Upper lobe of left lung (tissue), 6 donors: ENCODE measurements around the gene ANKRD60. TPM values are rescaled to one million over a fixed set of nuclear protein-coding genes. Genes with fewer than 3 reads are reported as not detected.

Experiments used
- ATAC-seq, 2 donors: fragments of 200-7000 bp; cut with Tn5 transposase; one replicate each; pipeline ENCODE4 v1.9.1; 2022; ENCODE audit warnings: mild to moderate bottlenecking in 2 of 2, moderate library complexity in 2 of 2; ENCODE audit not compliant: low FRiP score in 2 of 2
- DNase-seq, 2 donors: peaks; one replicate each; pipeline ENCODE4 v3.0.0-alpha.2; 2019 to 2020
- H3K27ac ChIP-seq, 4 donors: fragments of 200-600 bp; sonication (generic); one replicate each; pipeline ENCODE4 v1.5.1; 2016 to 2019
- H3K27me3 ChIP-seq, 4 donors: fragments of 200-600 bp; sonication (generic); one replicate each; pipeline ENCODE4 v1.5.1; 2017 to 2019
- H3K36me3 ChIP-seq, 4 donors: fragments of 200-600 bp; sonication (generic); one replicate each; pipeline ENCODE4 v1.5.1; 2016 to 2019
- H3K4me1 ChIP-seq, 4 donors: fragments of 200-600 bp; sonication (generic); one replicate each; pipeline ENCODE4 v1.5.1; 2018 to 2019
- H3K4me3 ChIP-seq, 4 donors: fragments of 200-600 bp; sonication (generic); one replicate each; pipeline ENCODE4 v1.5.1; 2017 to 2019; ENCODE audit warnings: mild to moderate bottlenecking in 2 of 4, moderate library complexity in 1 of 4
- H3K9me3 ChIP-seq, 4 donors: fragments of 200-600 bp; sonication (generic); one replicate each; pipeline ENCODE4 v1.5.1; 2018 to 2019
- CTCF ChIP-seq, 6 experiments: fragments of 450-650 bp in 4 of 6; fragments of 200-600 bp in 2 of 6; sonication (generic) in 2 of 6; IDR thresholded peaks; one replicate each; pipeline ENCODE4 v1.5.1; 2016 to 2019; ENCODE audit warnings: antibody characterized with exemption in 6 of 6
- EP300 ChIP-seq, 4 donors: sonication (generic); formaldehyde crosslinking; IDR thresholded peaks; one replicate each; pipeline ENCODE4 v1.5.1; 2017; ENCODE audit warnings: antibody characterized with exemption in 4 of 4, control low read depth in 2 of 4
- POLR2A ChIP-seq, 4 donors: fragments of 450-650 bp; IDR thresholded peaks; one replicate each; pipeline ENCODE4 v1.5.1; 2016 to 2017; ENCODE audit warnings: antibody characterized with exemption in 4 of 4, mild to moderate bottlenecking in 2 of 4
- POLR2AphosphoS5 ChIP-seq, 2 donors: sonication (generic); formaldehyde crosslinking; IDR thresholded peaks; one replicate each; pipeline ENCODE4 v1.5.1; 2017; ENCODE audit warnings: antibody characterized with exemption in 2 of 2
- WGBS, 2 donors: methylation state at CpG; one replicate each; pipeline ENCODE4 v1.1.5; 2017 to 2018; 5-methylcytosine and 5-hydroxymethylcytosine counted together
- total RNA-seq, 6 donors: library from RNA; depleted of rRNA in 4 of 6; stranded (reverse); fragments of >200 nt in 4 of 6; gene quantifications; one replicate each; pipeline versions ENCODE4 v1.1.0 to v1.2.1, GENCODE V29; 2016 to 2021
- donor health status: DM: no; HTN: no; CAD: no; lungs with moderate emphysema.
- donor health status: DM: no; HTN: yes; CAD: no; lungs with severe emphysema.

The ANKRD60 gene
- total RNA-seq, 6 donors from 2014 or later, result not detected

- H3K9me3 ChIP-seq, result no peaks in the 10 kb centered on the region
- ATAC-seq (no peak), DNase-seq (no peak)
- no peak overlapping the region for H3K4me3 ChIP-seq
- TF ChIP-seq EP300 (IDR thresholded peaks at IDR 0.05) (no peak), CTCF (IDR thresholded peaks at IDR 0.05) (no peak), POLR2A (IDR thresholded peaks at IDR 0.05) (no peak), POLR2AphosphoS5 (IDR thresholded peaks at IDR 0.05) (no peak)
- no peaks in the 10 kb centered on the region for H3K27me3 ChIP-seq
- peaks cover 0 to 11% (median 7%) of the 10 kb centered on the region in 4 donors for H3K4me1 ChIP-seq
- 92 to 94% methylated on average over 9 of the region's 9 CpGs for WGBS, 2 donors
- no peak overlapping the region for H3K27ac ChIP-seq
- H3K36me3 ChIP-seq, result peaks cover 0 to 33% (median 15%) of the 10 kb centered on the region in 4 donors
Measured at GRCh38 chr20:58271606-58272351, 43.3 kb upstream of the ANKRD60 start.

GRCh38 chr20:58268936-58269619 lies 40.6 kb upstream of the ANKRD60 start:
- Histone ChIP-seq H3K4me1 (peaks cover 0 to 11% (median 7%) of the 10 kb centered on the region in 4 donors), H3K4me3 (no peak overlapping the region), H3K27ac (no peak overlapping the region), H3K36me3 (peaks cover 0 to 57% (median 16%) of the 10 kb centered on the region in 4 donors), H3K27me3 (no peaks in the 10 kb centered on the region), H3K9me3 (no peaks in the 10 kb centered on the region)
- TF ChIP-seq POLR2AphosphoS5 (IDR thresholded peaks at IDR 0.05) (no peak), CTCF (IDR thresholded peaks at IDR 0.05) (no peak), POLR2A (IDR thresholded peaks at IDR 0.05) (no peak), EP300 (IDR thresholded peaks at IDR 0.05) (no peak)
- 70 to 74% methylated on average over 13 of the region's 13 CpGs for WGBS, 2 donors
- ATAC-seq (no peak), DNase-seq (no peak)

GRCh38 chr20:58268421-58268821 lies 40.0 kb upstream of the ANKRD60 start:
- ATAC-seq (no peak), DNase-seq (peak in 1 of 2 donors; percentile 36)
- Histone ChIP-seq H3K9me3 (no peaks in the 10 kb centered on the region), H3K4me3 (no peak overlapping the region), H3K36me3 (peaks cover 0 to 64% (median 18%) of the 10 kb centered on the region in 4 donors), H3K27ac (peak overlapping the region in 1 of 4 donors; percentile 21), H3K4me1 (peaks cover 0 to 11% (median 7%) of the 10 kb centered on the region in 4 donors), H3K27me3 (no peaks in the 10 kb centered on the region)
- no peak for TF ChIP-seq EP300 (IDR thresholded peaks at IDR 0.05)
- no peak for TF ChIP-seq POLR2AphosphoS5 (IDR thresholded peaks at IDR 0.05)
- no peak for TF ChIP-seq CTCF (IDR thresholded peaks at IDR 0.05)
- no peak for TF ChIP-seq POLR2A (IDR thresholded peaks at IDR 0.05)
- 81 to 84% methylated on average over 7 of the region's 7 CpGs for WGBS, 2 donors

- no peaks in the 10 kb centered on the region for H3K9me3 ChIP-seq
- H3K27ac ChIP-seq, result peak overlapping the region in 1 of 4 donors; percentile 21
- H3K4me3 ChIP-seq, result no peak overlapping the region
- peaks cover 0 to 69% (median 22%) of the 10 kb centered on the region in 4 donors for H3K36me3 ChIP-seq
- TF ChIP-seq CTCF (IDR thresholded peaks at IDR 0.05) (no peak), EP300 (IDR thresholded peaks at IDR 0.05) (no peak), POLR2A (IDR thresholded peaks at IDR 0.05) (no peak), POLR2AphosphoS5 (IDR thresholded peaks at IDR 0.05) (no peak)
- 76 to 81% methylated on average over 9 of the region's 9 CpGs for WGBS, 2 donors
- no peaks in the 10 kb centered on the region for H3K27me3 ChIP-seq
- no peak for DNase-seq
- ATAC-seq, result no peak
- H3K4me1 ChIP-seq, result peaks cover 0 to 11% (median 7%) of the 10 kb centered on the region in 4 donors
Measured at GRCh38 chr20:58267389-58268215, 39.1 kb upstream of the ANKRD60 start.
